Measurements from ENCODE around the gene HOTAIR. TPM values are rescaled to one million over a fixed set of nuclear protein-coding genes. Genes with fewer than 3 reads are reported as not detected.

Gene HOTAIR
- total RNA-seq, 1 donor from 2014 or later: not detected

DNA sequence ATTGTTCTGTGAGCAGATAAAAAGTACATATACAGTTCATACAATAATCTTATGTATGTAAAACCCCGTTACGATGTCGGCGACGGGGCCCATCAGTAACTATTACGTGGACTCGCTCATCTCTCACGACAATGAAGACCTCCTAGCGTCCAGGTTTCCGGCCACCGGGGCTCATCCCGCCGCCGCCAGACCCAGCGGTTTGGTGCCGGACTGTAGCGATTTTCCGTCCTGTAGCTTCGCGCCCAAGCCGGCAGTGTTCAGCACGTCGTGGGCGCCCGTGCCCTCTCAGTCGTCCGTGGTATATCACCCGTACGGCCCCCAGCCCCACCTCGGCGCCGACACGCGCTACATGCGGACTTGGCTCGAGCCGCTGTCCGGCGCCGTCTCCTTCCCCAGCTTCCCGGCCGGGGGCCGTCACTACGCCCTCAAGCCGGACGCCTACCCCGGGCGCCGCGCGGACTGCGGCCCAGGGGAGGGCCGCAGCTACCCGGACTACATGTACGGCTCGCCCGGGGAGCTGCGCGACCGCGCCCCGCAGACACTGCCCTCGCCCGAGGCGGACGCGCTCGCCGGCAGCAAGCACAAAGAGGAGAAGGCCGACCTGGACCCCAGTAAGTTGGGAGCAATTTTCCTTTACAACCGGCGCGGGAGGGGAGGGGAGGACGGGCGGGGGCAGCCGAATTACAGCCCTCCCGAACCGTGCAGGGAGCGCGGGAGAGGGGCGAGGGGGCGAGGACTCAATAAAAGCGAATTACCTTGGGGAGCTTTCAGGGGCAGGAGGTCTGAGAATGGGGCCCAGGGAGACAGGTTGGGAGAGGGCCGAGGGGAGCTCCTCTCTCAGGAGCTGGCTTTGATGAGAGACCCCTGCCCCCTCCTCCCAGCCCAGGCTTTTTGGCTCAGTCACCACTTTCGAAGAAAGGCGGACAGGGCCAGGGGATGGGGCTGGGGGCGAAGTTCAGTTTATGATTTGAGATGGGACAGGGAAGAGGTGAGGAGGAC is 25.7 kb upstream of the HOTAIR start, which contains the start of gene HOXC9:
HOXC9 (plus strand) TSS at position 46 of the 999 bp plus-strand sequence; CDS start at position 74, 28 bp downstream.
- no peak for DNase-seq

DNA sequence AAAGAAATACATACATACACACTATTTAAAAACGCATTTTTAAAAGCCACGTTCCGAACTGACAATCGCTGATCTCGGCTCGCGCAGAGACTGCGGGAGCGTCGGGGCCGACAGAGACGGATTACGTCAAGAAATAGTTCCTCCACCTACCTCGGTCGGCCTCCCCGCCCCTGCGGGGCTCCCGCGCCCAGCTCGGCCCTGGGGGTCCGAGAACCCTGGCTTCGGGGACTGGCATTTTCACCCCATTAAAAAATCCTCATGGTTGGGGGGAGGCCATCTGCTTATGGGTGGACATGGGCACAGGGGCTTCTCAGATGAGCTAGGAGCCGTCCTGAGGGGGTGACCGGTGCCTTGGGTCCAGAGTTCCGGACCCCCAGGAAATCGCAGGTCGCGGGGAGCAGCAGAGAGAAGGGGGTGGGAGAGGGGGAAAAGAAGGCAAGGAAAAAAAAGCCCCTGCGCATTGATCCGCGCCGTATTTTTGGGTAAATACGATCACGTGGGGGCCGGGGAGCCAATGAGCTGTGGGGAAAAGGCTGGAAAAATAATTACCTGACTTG is 24.9 kb upstream of the HOTAIR start:
- no peak for DNase-seq

- no peak for DNase-seq
These were observed 24.1 kb upstream of the HOTAIR start for GRCh38 chr12:53998900-53999236.

- DNase-seq: no peak
These were observed 23.6 kb upstream of the HOTAIR start for GRCh38 chr12:53998110-53998899.

DNA sequence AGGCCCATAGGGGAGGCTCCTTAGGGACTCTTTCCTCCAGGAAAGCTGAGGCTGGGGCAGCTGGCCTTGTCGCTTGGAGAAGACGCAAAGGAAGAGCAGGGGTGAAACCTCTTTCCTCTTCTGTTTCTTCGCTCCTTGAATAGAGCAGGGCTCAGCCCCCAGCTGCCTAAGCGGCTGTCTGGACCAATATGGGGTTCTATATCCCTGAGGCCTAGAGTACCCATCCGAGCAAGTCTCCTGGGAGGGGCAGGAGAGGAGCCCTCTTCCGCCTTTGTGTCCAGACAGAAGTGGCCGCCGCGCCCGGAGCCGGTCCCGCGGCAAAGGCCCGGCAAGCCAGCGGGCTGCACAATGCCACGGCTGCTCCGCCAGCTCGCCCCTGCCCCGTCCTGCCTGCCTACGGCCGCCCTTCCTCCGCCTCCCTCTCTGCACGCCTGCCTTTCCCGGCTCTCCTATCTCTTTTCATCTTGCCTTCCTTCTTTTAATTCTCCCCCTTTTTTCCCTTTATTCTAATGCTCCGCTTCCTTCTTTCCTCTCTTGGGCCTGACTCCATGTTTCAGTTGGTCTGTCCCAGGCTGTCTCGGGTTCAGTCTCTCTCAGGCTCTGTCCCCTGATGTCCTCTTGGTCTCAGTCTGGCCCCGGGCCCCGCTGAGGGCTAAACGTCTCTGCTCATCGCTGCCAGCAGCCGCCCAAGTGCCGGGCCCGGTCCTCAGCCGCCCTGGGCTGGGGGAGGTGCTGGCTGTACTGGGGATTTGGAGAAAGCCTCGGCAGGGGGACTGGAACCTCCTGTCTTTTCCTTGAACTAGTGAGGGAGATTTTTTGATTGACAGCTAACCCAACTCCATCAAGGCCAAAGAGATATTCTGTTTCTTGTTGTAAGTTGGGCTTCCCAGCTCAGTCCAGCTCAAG is 22.7 kb upstream of the HOTAIR start:
- no peak for DNase-seq

GRCh38 chr12:53996240-53997203 is 21.8 kb upstream of the HOTAIR start:
- no peak for DNase-seq

- DNase-seq: no peak
These were observed 20.9 kb upstream of the HOTAIR start for GRCh38 chr12:53995378-53996239.

- no peak for DNase-seq
These were observed 20.2 kb upstream of the HOTAIR start for GRCh38 chr12:53995002-53995377.

DNA sequence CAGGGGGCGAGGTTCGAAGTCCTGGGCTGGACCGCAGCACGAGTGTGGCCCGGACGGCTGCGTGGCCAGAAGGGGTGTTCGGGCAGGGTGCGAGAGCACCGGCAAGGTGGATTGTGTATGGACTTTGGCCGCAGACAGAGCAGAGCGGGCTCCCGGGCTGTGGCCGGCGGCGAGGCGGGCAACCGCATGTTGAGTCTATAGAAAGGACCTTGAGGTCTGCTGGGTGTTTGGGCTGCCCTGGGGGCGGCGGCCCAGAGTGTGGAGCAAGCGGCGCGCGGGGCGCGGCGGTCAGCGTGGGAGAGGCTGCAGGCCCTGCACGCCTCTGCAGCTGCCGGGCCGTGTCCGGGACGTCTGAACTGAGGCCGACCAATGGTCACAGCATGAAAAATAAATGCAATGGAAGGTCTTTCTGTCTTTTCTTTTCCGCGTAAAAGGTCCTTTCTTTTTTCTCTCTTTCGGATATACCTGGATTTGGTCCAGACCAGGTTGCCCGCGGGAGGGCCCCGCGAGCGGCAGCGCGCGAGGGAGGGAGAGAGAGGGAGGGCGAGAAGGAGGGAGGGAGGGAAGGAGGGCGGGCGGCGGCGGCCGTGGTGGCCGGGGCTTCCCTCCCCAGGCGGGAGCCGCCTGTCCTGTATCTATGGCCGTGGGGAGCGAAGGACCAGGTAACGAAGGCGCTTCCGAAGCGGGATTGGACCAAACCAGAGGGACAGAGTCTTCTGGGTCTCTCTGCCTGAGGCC is 19.7 kb upstream of the HOTAIR start:
- no peak for DNase-seq

DNA sequence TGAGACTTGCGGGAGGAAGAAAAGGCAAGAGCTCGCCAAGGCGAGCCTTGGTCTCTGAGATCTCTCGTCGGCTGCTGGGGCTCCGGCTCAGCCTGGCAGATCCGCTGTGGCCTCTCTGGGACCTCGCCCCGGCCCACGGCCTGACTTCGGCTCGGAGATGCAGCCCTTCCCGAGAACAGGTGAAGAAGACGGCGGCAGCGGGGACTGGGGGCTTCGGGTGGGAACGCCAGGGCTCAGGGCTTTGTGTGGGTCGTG is 19.2 kb upstream of the HOTAIR start:
- no peak for DNase-seq

DNA sequence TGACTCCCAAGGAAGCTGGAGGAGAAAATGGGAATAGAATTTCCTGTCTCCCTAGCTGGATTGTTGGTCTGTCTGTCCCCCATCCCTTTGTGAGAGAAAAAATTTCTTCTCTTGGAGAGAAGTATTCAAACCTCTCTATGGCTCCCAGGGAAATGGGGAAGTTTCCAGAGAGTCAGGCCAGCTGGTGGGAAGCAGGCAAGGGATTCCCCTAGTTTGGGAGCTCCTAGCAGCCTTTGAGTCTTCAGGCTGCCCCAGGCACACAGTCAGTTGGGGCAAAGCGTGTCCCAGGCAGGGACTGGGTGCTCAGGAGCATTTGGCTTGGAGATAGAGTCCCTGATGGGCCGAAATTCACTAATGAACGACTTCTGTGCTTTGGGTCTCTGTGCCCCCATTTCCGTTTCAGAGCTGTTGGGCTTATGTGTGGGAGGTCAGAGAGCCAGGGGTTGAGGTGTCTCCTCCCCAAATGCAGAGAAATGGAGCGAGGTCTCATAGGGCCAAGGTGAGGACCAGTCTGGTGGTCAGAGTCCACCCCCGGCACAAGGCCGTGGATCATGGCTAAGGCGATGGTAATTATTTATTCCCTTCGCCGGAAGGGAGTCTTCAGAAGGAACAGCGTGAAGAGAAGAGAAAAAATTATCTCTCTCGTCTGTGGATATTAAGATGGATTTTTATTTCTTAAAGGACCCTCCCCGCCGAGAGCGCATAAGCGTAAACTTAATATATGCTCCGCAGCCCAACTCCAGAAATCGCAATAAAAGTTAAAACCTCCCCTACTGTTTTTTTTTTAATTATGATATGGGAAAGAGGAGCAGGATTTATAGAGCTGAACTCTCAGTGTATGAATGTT is 18.6 kb upstream of the HOTAIR start:
- no peak for DNase-seq

GRCh38 chr12:53992377-53992889 is 17.7 kb upstream of the HOTAIR start:
- no peak for DNase-seq

- no peak for DNase-seq
These were observed 16.3 kb upstream of the HOTAIR start for GRCh38 chr12:53991077-53991460.

- no peak for DNase-seq
These were observed 15.7 kb upstream of the HOTAIR start for GRCh38 chr12:53990311-53991076.

GRCh38 chr12:53989227-53990113 is 14.7 kb upstream of the HOTAIR start:
- DNase-seq: no peak

All from occipital lobe (tissue), 2 donors.